OCI-LY1 (cell line): ENCODE data around the gene KATNBL1.

Source experiments
- H2AFZ ChIP-seq: fragments of 200-600 bp; sonication (generic), shearing (Covaris generic); 2 replicates; pipeline ENCODE4 v1.6.0; 2014; ENCODE audit warnings: antibody characterized with exemption, mild to moderate bottlenecking, low read length
- H3F3A ChIP-seq: fragments of 200-600 bp; sonication (generic), shearing (Covaris generic); 2 replicates; pipeline ENCODE4 v1.6.0; 2014; ENCODE audit warnings: mild to moderate bottlenecking, antibody characterized with exemption, low read length, moderate library complexity; ENCODE audit not compliant: insufficient read depth
- H3K27ac ChIP-seq: fragments of 200-600 bp; sonication (generic); 2 replicates; pipeline ENCODE4 v1.5.1; 2014; ENCODE audit warnings: low read length, mixed run types, mild to moderate bottlenecking, low read depth; ENCODE audit not compliant: poor library complexity, severe bottlenecking
- H3K27me3 ChIP-seq: fragments of 200-600 bp; sonication (generic); 2 replicates; pipeline ENCODE4 v1.6.0; 2014; ENCODE audit warnings: antibody characterized with exemption, mild to moderate bottlenecking, low read length, moderate library complexity; ENCODE audit not compliant: insufficient read depth
- H3K36me3 ChIP-seq: fragments of 200-600 bp; sonication (generic); 2 replicates; pipeline ENCODE4 v1.6.1; 2014; ENCODE audit warnings: mild to moderate bottlenecking, antibody characterized with exemption, low read length, moderate library complexity, mixed read lengths; ENCODE audit not compliant: insufficient read depth
- H3K4me1 ChIP-seq: fragments of 200-600 bp; sonication (generic); 2 replicates; pipeline ENCODE4 v1.5.1; 2014; ENCODE audit warnings: mild to moderate bottlenecking, low read length, moderate library complexity; ENCODE audit not compliant: insufficient read depth, severe bottlenecking
- H3K4me2 ChIP-seq: fragments of 200-600 bp; sonication (generic), shearing (Covaris generic); 2 replicates; pipeline ENCODE4 v1.6.1; 2014; ENCODE audit warnings: low read length
- H3K4me3 ChIP-seq: fragments of 200-600 bp; sonication (generic); 2 replicates; pipeline ENCODE4 v1.5.1; 2014; ENCODE audit warnings: low read length, low read depth, mild to moderate bottlenecking, mixed read lengths; ENCODE audit not compliant: poor library complexity, severe bottlenecking
- H3K79me2 ChIP-seq: fragments of 200-600 bp; shearing (Covaris generic); 2 replicates; pipeline ENCODE4 v1.6.1; 2016; ENCODE audit warnings: mixed run types, low read length, mixed read lengths; ENCODE audit not compliant: insufficient read depth
- H3K9ac ChIP-seq: fragments of 200-600 bp; sonication (generic), shearing (Covaris generic); 2 replicates; pipeline ENCODE4 v1.6.1; 2014; ENCODE audit warnings: mild to moderate bottlenecking, low read length, mixed read lengths
- H3K9me2 ChIP-seq: fragments of 200-600 bp; sonication (generic), shearing (Covaris generic); 2 replicates; pipeline ENCODE4 v1.6.1; 2014; ENCODE audit warnings: low read depth, mild to moderate bottlenecking, low read length, mixed read lengths
- H3K9me3 ChIP-seq: fragments of 200-600 bp; shearing (Covaris generic); 2 replicates; pipeline ENCODE4 v1.6.1; 2014; ENCODE audit warnings: low read length, mixed read lengths
- H4K20me1 ChIP-seq: fragments of 200-600 bp; sonication (generic), shearing (Covaris generic); 2 replicates; pipeline ENCODE4 v1.6.0; 2016; ENCODE audit warnings: mild to moderate bottlenecking, low read length; ENCODE audit not compliant: insufficient read depth
- EZH2 ChIP-seq: fragments of 200-600 bp; sonication (generic), shearing (Covaris generic); IDR thresholded peaks from 2 replicates; pipeline ENCODE4 v1.8.0; 2017; ENCODE audit warnings: borderline replicate concordance, mixed run types, mild to moderate bottlenecking, antibody characterized with exemption, low read length, moderate library complexity, mixed read lengths
- TF ChIP-seq, protein P1 (sequence below): fragments of 200-600 bp; sonication (generic), shearing (Covaris generic); IDR thresholded peaks from 2 replicates; pipeline ENCODE4 v1.5.1; 2017; ENCODE audit warnings: mild to moderate bottlenecking, antibody characterized with exemption, low read length, moderate library complexity, mixed read lengths

The KATNBL1 gene

DNA sequence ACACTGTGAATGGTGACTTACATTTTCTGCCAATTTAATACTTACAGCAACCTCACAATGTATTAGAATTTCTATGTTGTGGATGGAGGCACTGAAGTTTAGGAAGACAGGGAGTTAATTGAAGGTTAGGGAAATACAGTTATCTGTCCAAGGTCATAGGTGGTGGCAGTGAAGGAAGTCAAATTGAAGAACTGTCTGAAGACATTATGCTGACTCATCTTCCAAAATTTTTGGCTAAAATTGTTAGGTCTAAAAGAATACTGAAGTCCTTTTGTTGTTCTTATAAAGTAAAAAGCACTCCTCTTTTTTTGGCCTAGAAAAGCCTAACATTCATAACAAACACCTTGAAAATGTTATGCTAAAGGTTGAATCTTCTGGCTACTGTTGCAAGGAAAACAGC is 42.6 kb upstream of the KATNBL1 start:
- no peaks in the 10 kb centered on the region for H3K36me3 ChIP-seq
- TF ChIP-seq, protein P1, sequence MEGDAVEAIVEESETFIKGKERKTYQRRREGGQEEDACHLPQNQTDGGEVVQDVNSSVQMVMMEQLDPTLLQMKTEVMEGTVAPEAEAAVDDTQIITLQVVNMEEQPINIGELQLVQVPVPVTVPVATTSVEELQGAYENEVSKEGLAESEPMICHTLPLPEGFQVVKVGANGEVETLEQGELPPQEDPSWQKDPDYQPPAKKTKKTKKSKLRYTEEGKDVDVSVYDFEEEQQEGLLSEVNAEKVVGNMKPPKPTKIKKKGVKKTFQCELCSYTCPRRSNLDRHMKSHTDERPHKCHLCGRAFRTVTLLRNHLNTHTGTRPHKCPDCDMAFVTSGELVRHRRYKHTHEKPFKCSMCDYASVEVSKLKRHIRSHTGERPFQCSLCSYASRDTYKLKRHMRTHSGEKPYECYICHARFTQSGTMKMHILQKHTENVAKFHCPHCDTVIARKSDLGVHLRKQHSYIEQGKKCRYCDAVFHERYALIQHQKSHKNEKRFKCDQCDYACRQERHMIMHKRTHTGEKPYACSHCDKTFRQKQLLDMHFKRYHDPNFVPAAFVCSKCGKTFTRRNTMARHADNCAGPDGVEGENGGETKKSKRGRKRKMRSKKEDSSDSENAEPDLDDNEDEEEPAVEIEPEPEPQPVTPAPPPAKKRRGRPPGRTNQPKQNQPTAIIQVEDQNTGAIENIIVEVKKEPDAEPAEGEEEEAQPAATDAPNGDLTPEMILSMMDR: no peak
- TF ChIP-seq EZH2: no peak

GRCh38 chr15:34248190-34248589 is 38.3 kb upstream of the KATNBL1 start:
- H3K36me3 ChIP-seq: no peaks in the 10 kb centered on the region
- H3K27me3 ChIP-seq: no peaks in the 10 kb centered on the region
- no peak overlapping the region for H2AFZ ChIP-seq
- H4K20me1 ChIP-seq: no peaks in the 10 kb centered on the region
- no peak for TF ChIP-seq EZH2
- TF ChIP-seq, protein P1: no peak
- H3K79me2 ChIP-seq: no peaks in the 10 kb centered on the region
- no peak overlapping the region for H3K9ac ChIP-seq
- no peaks in the 10 kb centered on the region for H3K9me2 ChIP-seq
- H3K27ac ChIP-seq: no peak overlapping the region
- H3K4me3 ChIP-seq: no peak overlapping the region
- no peaks in the 10 kb centered on the region for H3K9me3 ChIP-seq
- H3F3A ChIP-seq: no peaks in the 10 kb centered on the region
- H3K4me1 ChIP-seq: no peaks in the 10 kb centered on the region
- no peak overlapping the region for H3K4me2 ChIP-seq

More for the DNA sequence above, 42.6 kb upstream of the KATNBL1 start:
- H3K9me3 ChIP-seq: no peaks in the 10 kb centered on the region
- no peak overlapping the region for H3K27ac ChIP-seq
- no peaks in the 10 kb centered on the region for H3F3A ChIP-seq
- H3K79me2 ChIP-seq: no peaks in the 10 kb centered on the region
- no peak overlapping the region for H3K9ac ChIP-seq
- H3K4me2 ChIP-seq: no peak overlapping the region
- no peaks in the 10 kb centered on the region for H3K9me2 ChIP-seq
- no peaks in the 10 kb centered on the region for H3K4me1 ChIP-seq
- no peaks in the 10 kb centered on the region for H4K20me1 ChIP-seq
- no peak overlapping the region for H2AFZ ChIP-seq
- H3K27me3 ChIP-seq: no peaks in the 10 kb centered on the region
- no peak overlapping the region for H3K4me3 ChIP-seq

DNA sequence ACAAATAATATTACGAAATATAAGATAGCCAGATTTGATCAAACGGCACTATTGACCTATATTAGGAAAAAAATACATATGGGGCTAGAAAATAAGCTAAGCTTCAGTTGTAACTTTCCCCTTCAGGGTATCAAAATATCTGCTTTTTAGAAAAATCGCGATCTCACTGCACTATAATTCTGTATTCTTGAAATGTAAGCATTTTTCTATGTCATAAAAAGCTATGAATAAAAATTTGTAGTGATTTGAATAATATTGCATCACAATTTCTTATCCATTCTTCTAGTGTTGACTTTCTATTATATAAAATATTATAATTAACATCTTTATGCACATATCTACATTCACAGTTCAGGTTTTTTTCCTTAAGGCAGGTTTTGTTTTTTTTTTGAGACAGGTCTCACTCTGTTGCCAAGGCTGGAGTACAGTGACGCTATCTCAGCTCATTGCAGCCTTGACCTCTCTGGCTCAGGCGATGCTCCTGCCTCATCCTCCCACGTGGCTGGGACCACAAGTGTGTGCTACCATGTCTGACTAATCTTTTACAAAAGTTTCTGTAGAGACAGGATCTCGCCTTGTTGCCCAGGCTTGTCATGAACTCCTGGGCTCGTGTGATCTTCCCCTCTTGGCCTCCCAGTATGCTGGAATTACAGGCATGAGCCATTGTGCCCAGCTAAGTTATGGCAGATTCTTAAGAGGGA is 36.5 kb upstream of the KATNBL1 start:
- Histone ChIP-seq H4K20me1 (no peaks in the 10 kb centered on the region), H3K9ac (no peak overlapping the region), H2AFZ (no peak overlapping the region), H3K79me2 (no peaks in the 10 kb centered on the region), H3K27ac (no peak overlapping the region), H3K4me2 (no peak overlapping the region), H3K36me3 (no peaks in the 10 kb centered on the region), H3K4me1 (no peaks in the 10 kb centered on the region), H3F3A (no peaks in the 10 kb centered on the region), H3K27me3 (no peaks in the 10 kb centered on the region), H3K9me3 (no peaks in the 10 kb centered on the region), H3K9me2 (no peaks in the 10 kb centered on the region), H3K4me3 (no peak overlapping the region)
- TF ChIP-seq EZH2: no peak
- TF ChIP-seq, protein P1: no peak
